H54 (cell line): ENCODE results near the gene PHAF1.

Experiments used
- DNase-seq: peaks from one replicate; pipeline ENCODE4 v3.0.0; 2011; ENCODE audit warnings: low spot score, mixed read lengths; ENCODE audit not compliant: insufficient read length
- FAIRE-seq: peaks from 3 replicates; lab custom pipeline; 2011; peaks lifted over from hg19 to GRCh38; lab: Jason Lieb, UNC
- POLR2A ChIP-seq: IDR thresholded peaks from 2 replicates; pipeline ENCODE4 v1.6.1; 2011; ENCODE audit warnings: low read depth, mild to moderate bottlenecking, low read length

Gene PHAF1

GRCh38 chr16:67109407-67110135 is at the start of gene PHAF1:
Gene PHAF1 (plus strand): TSS chr16:67109941. CDS start chr16:67110176, 235 bp downstream.
- peak; percentile 86 for TF ChIP-seq POLR2A
- DNase-seq, result peak; percentile 90
- no peak for FAIRE-seq

DNA sequence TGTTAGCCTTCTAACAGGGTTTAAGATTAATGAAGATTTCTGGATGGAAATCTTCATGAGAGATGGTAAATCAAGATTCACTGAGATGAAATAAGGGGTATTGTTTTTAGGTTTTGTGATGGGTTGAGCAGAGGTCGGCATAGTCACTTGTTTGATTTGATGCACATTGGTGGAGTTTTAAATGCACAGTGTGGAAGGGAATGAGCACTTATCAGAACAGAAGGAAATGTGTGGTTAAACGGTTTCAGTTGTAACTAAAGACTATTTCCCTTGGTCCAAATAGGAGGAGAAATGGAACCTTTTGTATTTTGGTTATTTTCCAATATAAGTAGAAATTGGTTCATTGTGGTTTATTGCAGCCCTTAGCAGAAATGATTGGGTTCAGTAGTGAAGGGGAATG is 46.7 kb upstream of the PHAF1 start:
- no peak for DNase-seq
- FAIRE-seq, result no peak
- no peak for TF ChIP-seq POLR2A

DNA sequence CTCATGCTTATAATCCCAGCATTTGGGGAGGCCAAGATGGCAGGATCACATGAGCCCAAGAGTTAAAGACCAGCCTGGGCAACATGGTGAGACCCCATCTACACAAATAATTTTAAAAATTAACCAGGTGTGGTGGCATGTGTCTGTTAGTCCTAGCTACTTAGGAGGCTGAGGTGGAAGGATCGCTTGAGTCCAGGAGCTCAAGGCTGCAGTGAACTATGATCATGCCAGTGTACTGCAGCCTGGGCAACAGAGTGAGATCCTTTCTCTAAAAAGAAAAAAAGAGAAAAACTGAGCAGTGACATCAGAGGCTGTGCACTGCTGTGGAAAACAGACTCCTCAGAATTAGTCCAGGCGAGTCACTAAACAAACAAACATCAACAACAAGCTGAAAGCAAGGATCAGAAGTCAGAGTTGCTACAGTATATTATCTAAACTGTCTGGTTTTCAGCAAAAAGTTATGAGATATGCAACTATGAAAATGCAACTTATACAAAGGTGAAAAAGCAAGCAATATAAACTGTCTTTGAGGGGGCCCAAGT is 41.5 kb upstream of the PHAF1 start:
- no peak for DNase-seq
- no peak for FAIRE-seq
- TF ChIP-seq POLR2A, result no peak

DNA sequence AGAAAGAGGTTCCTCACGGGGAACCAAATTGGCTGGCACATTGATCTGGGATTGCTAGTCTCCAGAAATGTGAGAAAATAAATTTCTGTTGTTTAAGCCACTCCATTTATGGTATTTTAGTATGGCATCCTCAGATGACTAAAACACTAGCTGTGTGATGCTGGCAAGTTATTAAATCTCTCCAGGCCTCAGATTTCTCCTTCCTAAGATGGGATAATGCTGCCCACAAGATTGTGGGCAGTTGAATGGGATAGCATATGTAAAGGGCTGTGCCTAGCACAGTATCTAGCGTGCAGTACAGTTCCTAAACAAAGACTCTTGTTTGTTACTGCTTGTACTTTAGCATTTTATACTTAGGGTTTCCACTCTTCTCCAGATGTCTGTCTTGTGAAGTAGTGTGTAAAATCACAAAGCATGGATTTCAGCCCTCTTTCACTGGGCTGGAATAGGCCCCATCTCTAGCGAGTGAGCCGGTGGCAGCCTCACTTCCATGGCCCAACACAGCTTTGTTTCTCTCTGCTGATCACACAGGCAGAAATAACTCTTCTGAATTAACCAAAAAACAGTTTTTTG is 38.2 kb upstream of the PHAF1 start:
- TF ChIP-seq POLR2A, result no peak
- no peak for DNase-seq
- FAIRE-seq, result no peak

GRCh38 chr16:67075331-67075730 is 34.4 kb upstream of the PHAF1 start:
- TF ChIP-seq POLR2A, result no peak
- DNase-seq (no peak), FAIRE-seq (no peak)

- no peak for TF ChIP-seq POLR2A
- no peak for DNase-seq
- FAIRE-seq, result no peak
Observed at GRCh38 chr16:67077871-67078270, 31.9 kb upstream of the PHAF1 start.

GRCh38 chr16:67082100-67082499 is 27.6 kb upstream of the PHAF1 start:
- TF ChIP-seq POLR2A, result no peak
- DNase-seq (no peak), FAIRE-seq (no peak)

- DNase-seq (no peak), FAIRE-seq (no peak)
- no peak for TF ChIP-seq POLR2A
Observed at GRCh38 chr16:67082891-67083290, 26.9 kb upstream of the PHAF1 start.

DNA sequence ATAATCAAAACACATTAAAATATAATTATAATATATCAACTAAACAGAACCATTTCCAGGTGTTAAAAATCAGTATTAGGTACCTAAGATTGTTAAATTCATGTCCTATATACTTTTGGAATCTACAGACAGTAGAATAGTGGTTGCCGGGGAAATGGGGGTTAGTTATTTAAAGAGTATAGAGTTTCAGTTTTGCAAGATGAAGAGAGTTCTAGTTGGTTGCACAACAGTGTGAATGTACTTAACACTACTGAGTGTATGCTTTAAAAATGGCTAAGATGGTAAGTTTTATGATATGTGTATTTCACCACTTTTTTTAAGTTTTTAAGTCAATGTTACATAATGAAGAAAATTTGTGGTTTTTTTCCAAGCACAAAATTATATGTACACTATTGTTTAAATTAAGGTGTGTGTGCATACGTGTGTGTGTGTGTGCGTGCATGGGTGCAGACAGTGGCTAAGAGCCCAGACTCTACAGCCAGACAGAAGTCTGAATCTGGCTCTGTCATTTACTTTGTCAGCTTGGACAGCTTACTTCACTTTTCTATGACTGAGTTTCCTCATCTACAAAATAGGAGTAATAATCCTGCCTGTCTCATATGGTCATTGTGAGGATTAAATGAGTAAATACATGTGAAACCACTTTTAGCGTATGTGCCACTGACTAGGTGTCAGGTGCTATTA is 25.3 kb upstream of the PHAF1 start:
- no peak for TF ChIP-seq POLR2A
- DNase-seq (no peak), FAIRE-seq (no peak)

DNA sequence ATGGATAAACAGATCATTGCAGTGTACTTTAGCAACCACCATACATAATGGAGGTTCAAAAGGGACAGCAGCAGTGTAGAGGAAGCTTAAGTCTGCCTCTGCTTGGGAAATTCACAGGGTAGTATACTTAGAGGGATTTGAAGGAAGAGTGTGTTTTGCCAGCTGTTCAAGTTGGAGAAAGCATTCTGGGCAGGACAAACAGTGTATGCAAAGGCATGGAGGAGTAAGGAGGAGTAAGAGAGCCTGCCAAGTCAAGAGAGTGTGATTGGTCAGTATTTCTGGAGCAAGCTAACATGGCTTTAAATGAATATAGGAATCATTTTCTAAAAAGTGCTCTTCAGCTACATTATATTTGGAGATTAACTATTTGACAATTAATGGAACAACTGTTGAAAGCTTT is 22.9 kb upstream of the PHAF1 start:
- TF ChIP-seq POLR2A, result no peak
- DNase-seq (no peak), FAIRE-seq (no peak)

DNA sequence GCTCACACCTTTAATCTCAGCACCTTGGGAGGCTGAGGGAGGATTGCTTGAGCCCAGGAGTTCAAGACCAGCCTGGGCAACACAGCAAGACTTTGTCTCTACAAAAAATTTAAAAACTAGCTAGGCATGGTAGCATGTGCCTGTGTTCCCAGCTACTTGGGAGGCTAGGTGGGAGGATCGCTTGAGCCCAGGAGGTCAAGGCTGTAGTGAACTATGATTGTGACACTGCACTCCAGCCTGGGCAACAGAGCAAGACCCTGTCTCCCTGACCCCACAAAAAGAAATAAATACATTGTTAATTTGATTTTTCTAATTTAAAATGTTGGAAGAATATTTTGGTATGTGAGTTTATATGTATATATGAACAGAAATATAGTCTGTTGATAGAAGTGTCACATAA is 22.4 kb upstream of the PHAF1 start:
- DNase-seq (no peak), FAIRE-seq (no peak)
- TF ChIP-seq POLR2A, result no peak

DNA sequence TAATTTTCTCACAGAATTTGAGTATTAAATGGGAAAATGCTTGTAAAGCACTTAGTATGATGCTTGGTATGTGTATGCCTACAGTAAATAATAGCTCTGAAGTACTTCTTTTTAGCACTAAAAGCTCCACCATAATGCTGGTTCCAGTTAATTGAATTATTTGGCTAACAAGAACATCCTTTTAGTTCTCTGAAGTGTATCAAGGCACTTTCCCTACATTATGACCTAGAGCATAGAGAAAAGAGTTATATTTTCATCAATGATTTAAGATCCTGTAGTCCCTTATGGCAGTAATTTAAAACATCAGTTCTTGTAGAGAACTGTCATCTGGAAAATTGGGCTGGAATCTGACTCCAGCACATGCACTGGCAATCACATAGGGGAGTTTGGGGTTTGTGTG is 21.9 kb upstream of the PHAF1 start:
- DNase-seq, result no peak
- no peak for FAIRE-seq
- no peak for TF ChIP-seq POLR2A

DNA sequence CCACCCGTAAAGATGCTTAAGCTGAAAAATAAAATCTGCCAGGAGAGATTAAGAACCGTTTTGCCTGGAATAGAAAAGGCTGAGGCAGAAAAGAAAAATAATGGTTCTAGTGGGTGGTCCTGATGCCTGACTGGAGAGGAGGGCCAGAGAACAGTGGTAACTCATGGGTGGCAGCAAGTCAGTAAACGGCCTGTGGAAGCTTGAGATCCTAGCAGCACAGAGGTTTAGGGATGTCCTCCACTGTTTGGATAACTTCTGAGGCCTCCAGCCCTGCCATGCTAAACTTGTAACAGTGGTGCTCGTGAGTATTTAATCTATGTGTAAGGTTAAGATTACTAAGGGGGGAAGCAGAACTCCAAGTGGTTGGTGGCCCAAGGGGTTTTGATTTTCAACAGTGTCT is 21.2 kb upstream of the PHAF1 start:
- DNase-seq, result no peak
- no peak for FAIRE-seq
- TF ChIP-seq POLR2A, result no peak

DNA sequence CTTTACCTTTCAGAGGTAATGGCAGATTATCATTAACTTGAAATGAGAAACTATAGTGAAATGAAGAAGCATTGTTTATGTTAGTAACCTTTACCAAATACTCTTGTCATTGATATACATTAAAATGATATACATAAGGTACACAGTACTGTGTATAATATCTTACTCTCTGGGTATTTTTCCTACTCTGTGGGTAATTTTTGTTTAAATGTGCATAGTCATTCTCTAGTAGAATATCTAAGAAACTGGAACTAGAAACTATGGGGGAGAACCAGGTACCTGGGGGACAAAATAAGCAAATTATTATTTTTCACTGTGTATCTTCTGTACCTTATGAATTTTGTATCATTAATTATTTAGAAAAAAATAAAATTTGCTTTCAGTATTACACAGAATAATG is 20.6 kb upstream of the PHAF1 start:
- DNase-seq (no peak), FAIRE-seq (peak; percentile 38)
- TF ChIP-seq POLR2A, result no peak

DNA sequence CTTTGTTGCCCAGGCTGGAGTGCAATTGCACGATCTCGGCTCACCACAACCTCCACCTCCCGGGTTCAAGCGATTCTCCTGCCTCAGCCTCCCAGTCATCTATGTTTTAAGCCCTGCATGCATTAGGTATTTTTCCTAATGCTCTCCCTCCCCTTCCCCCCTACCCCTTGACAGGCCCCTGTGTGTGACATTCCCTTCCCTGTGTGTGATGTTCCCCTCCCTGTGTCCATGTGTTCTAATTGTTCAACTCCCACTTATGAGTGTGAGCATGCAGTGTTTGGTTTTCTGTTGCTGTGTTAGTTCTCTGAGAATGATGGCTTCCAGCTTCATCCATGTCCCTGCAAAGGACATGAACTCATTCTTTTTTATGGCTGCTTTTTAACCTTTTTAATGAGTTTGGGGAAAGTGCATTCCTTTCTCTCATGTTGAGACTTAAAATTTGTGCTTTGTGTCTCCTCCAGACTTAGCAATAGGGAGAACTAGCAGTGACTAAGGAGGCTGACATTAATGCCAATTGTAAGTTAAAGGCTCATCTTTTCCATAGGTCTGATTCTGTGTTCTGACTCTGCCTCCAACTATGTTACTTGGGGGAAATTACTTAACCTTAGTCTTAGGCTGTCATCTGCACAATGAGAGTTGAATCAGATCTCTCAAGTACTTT is 17.7 kb upstream of the PHAF1 start:
- DNase-seq (no peak), FAIRE-seq (peak; percentile 70)
- TF ChIP-seq POLR2A, result no peak
